HepG2 (cell line): ENCODE results near the gene PNRC1. TPM values are rescaled to one million over a fixed set of nuclear protein-coding genes. Genes with fewer than 3 reads are reported as not detected.

Source experiments
- ADNP ChIP-seq: sonication (generic); formaldehyde crosslinking; IDR thresholded peaks from 2 replicates; pipeline ENCODE4 v1.4.0; 2020; ENCODE audit warnings: missing genetic modification reagents
- ERF ChIP-seq: IDR thresholded peaks from 2 replicates; pipeline ENCODE4 v1.6.1; 2018; ENCODE audit warnings: missing biosample characterization, missing genetic modification reagents
- MAZ ChIP-seq, 2 experiments: sonication (generic) in 1 of 2; formaldehyde crosslinking in 1 of 2; IDR thresholded peaks; 2 replicates each; pipeline versions ENCODE4 v1.5.0 to v1.6.1; 2012 to 2020; ENCODE audit warnings: low read depth in 2 of 2, mild to moderate bottlenecking in 2 of 2, borderline replicate concordance in 1 of 2, improper control_type of control experiment in 1 of 2, low read length in 1 of 2, missing genetic modification reagents in 1 of 2, moderate library complexity in 1 of 2
- NCOA1 ChIP-seq: sonication (generic); formaldehyde crosslinking; IDR thresholded peaks from 2 replicates; pipeline ENCODE4 v1.9.0; 2021; ENCODE audit warnings: missing genetic modification reagents
- SPEN ChIP-seq: sonication (generic); formaldehyde crosslinking; IDR thresholded peaks from 2 replicates; pipeline ENCODE4 v1.5.1; 2020; ENCODE audit warnings: low read depth, mild to moderate bottlenecking, missing genetic modification reagents
- TAF15 ChIP-seq: fragments of 200-400 bp; formaldehyde crosslinking; IDR thresholded peaks from one replicate; pipeline ENCODE4 v1.6.1; 2018; ENCODE audit warnings: mild to moderate bottlenecking, low read depth, low read length; ENCODE audit not compliant: poor library complexity, severe bottlenecking
- TOPORS ChIP-seq: sonication (generic); formaldehyde crosslinking; IDR thresholded peaks from 2 replicates; pipeline ENCODE4 v1.8.0; 2023; ENCODE audit warnings: mild to moderate bottlenecking, missing genetic modification reagents
- ZFP36L1 ChIP-seq: sonication (generic); formaldehyde crosslinking; IDR thresholded peaks from 2 replicates; pipeline ENCODE4 v1.8.0; 2022; ENCODE audit warnings: mild to moderate bottlenecking, missing genetic modification reagents, moderate library complexity
- ZNF484 ChIP-seq: sonication (generic); formaldehyde crosslinking; IDR thresholded peaks from 2 replicates; pipeline ENCODE4 v1.5.1; 2020; ENCODE audit warnings: mild to moderate bottlenecking, low read depth, missing genetic modification reagents, borderline replicate concordance
- ZNF564 ChIP-seq: sonication (generic); formaldehyde crosslinking; IDR thresholded peaks from 2 replicates; pipeline ENCODE4 v1.8.1; 2023; ENCODE audit warnings: mild to moderate bottlenecking, missing genetic modification reagents
- ZNF644 ChIP-seq: IDR thresholded peaks from 2 replicates; pipeline ENCODE4 v1.6.1; 2016; ENCODE audit warnings: low read depth
- ZNF792 ChIP-seq: IDR thresholded peaks from 2 replicates; pipeline ENCODE4 v1.6.1; 2016
- polyA plus RNA-seq, 8 experiments: library from polyadenylated mRNA; depleted of rRNA in 3 of 8; stranded (reverse) in 7 of 8; unstranded in 1 of 8; fragments of >200 nt; fragmentation: Illumina TruSeq in 4 of 8; extraction: Trizol in 4 of 8; gene quantifications; 2 replicates each; pipeline versions ENCODE4 v1.2.1 to v1.2.3, GENCODE V29; 2011 to 2016; ENCODE audit warnings: low read depth in 4 of 8, missing spikeins in 1 of 8, mixed read lengths in 1 of 8; ENCODE audit not compliant: insufficient read depth in 1 of 8
- total RNA-seq, 5 experiments: library from RNA; depleted of rRNA; stranded (reverse); fragments of >200 nt; fragmentation: Illumina TruSeq; extraction: Trizol; gene quantifications; 2 replicates each; pipeline ENCODE4 v1.2.3, GENCODE V29; 2016; ENCODE audit warnings: low read depth in 1 of 5
- TF ChIP-seq, protein P1 (sequence below): sonication (generic); formaldehyde crosslinking; IDR thresholded peaks from 2 replicates; pipeline ENCODE4 v1.4.0; 2020; ENCODE audit warnings: missing genetic modification reagents
- TF ChIP-seq, protein P2 (sequence below): sonication (generic); formaldehyde crosslinking; IDR thresholded peaks from 2 replicates; pipeline ENCODE4 v1.4.0; 2020; ENCODE audit warnings: mild to moderate bottlenecking, missing genetic modification reagents
- TF ChIP-seq, protein P3 (sequence below): sonication (generic); formaldehyde crosslinking; IDR thresholded peaks from 2 replicates; pipeline ENCODE4 v1.4.0; 2020; ENCODE audit warnings: missing genetic modification reagents
- TF ChIP-seq, protein P4 (sequence below): sonication (generic); formaldehyde crosslinking; conservative IDR thresholded peaks from 2 replicates; pipeline ENCODE4 v1.8.0; 2022; ENCODE audit warnings: mild to moderate bottlenecking, moderate library complexity, missing genetic modification reagents
- TF ChIP-seq, protein P5 (sequence below): sonication (generic); formaldehyde crosslinking; IDR thresholded peaks from 2 replicates; pipeline ENCODE4 v1.4.0; 2020; ENCODE audit warnings: missing genetic modification reagents
- TF ChIP-seq, protein P6 (sequence below): sonication (generic); formaldehyde crosslinking; IDR thresholded peaks from 2 replicates; pipeline ENCODE4 v1.5.0; 2020; ENCODE audit warnings: missing genetic modification reagents
- TF ChIP-seq, protein P7 (sequence below): IDR thresholded peaks from 2 replicates; pipeline ENCODE4 v1.6.1; 2016; ENCODE audit warnings: missing genetic modification reagents, missing compliant biosample characterization

PNRC1 gene
- total and polyA plus RNA-seq, 2 of the 13 experiments (the other 11 are each of a cell fraction or from before 2014, with no cell fraction given) = 17.6 to 36.0 TPM

DNA sequence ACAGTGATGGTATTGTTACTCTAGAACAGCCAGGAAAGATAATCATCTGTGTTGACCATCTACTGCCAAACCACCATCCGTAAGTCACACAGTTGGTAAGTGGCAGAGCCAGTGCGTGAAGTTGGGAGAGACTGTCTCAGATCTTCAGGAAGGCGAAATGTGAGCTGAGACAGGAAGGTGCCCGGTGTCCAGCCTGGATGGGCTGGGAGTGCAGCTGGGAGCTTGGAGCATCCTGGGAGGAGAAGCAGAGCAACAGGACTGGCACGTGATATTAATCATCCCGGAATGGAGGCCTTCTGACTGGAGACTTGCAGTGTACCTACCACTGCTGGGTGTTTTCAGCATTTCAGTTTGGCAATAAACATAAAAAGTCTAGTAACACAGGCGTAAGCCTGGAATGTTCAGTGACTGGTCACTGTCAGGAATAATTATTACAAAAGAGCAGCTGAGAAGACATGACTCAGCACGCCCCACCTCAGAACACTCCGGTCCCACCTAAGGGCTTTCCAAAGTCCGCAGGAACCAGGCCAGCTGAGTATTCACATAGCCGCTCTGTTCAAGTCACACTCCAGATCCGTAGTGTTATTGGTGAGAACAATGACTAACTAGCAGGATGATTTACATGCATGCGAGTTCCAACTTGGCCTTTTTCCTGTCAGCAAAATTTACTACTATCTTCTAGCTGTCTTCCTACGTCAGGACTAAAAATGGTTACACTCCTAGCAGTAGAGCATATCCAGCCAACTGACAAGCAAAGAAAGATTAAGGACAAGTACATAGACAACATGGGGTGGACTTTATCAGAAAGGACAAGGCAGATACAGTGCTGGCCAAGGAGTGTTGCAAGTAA, 45.1 kb upstream of the PNRC1 start (continued):
- TF ChIP-seq, protein P1, sequence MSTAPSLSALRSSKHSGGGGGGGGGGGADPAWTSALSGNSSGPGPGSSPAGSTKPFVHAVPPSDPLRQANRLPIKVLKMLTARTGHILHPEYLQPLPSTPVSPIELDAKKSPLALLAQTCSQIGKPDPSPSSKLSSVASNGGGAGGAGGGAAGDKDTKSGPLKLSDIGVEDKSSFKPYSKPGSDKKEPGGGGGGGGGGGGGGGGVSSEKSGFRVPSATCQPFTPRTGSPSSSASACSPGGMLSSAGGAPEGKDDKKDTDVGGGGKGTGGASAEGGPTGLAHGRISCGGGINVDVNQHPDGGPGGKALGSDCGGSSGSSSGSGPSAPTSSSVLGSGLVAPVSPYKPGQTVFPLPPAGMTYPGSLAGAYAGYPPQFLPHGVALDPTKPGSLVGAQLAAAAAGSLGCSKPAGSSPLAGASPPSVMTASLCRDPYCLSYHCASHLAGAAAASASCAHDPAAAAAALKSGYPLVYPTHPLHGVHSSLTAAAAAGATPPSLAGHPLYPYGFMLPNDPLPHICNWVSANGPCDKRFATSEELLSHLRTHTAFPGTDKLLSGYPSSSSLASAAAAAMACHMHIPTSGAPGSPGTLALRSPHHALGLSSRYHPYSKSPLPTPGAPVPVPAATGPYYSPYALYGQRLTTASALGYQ (CRISPR knock-in tag) = no peak
- TF ChIP-seq MAZ (IDR thresholded peaks at IDR 0.05; ENCODE audit: borderline replicate concordance, low read depth, low read length) (no peak), MAZ (CRISPR knock-in tag; IDR thresholded peaks at IDR 0.05; ENCODE audit: low read depth) (no peak), SPEN (CRISPR knock-in tag) (no peak), ZNF484 (CRISPR knock-in tag) (no peak), ZNF644 (CRISPR knock-in tag) (0 out of 2 replicates have a peak, but pooled peaks have one; percentile 12), TOPORS (no peak), ZNF564 (CRISPR knock-in tag) (no peak), ZFP36L1 (CRISPR knock-in tag) (no peak), ERF (CRISPR knock-in tag) (0 out of 2 replicates have a peak, but pooled peaks have one; percentile 23), NCOA1 (CRISPR knock-in tag) (no peak), ZNF792 (0 out of 2 replicates have a peak, but pooled peaks have one; percentile 29), ADNP (no peak), TAF15 (no peak)
- TF ChIP-seq, protein P2, sequence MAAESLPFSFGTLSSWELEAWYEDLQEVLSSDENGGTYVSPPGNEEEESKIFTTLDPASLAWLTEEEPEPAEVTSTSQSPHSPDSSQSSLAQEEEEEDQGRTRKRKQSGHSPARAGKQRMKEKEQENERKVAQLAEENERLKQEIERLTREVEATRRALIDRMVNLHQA (CRISPR knock-in tag) = no peak
- TF ChIP-seq, protein P3, sequence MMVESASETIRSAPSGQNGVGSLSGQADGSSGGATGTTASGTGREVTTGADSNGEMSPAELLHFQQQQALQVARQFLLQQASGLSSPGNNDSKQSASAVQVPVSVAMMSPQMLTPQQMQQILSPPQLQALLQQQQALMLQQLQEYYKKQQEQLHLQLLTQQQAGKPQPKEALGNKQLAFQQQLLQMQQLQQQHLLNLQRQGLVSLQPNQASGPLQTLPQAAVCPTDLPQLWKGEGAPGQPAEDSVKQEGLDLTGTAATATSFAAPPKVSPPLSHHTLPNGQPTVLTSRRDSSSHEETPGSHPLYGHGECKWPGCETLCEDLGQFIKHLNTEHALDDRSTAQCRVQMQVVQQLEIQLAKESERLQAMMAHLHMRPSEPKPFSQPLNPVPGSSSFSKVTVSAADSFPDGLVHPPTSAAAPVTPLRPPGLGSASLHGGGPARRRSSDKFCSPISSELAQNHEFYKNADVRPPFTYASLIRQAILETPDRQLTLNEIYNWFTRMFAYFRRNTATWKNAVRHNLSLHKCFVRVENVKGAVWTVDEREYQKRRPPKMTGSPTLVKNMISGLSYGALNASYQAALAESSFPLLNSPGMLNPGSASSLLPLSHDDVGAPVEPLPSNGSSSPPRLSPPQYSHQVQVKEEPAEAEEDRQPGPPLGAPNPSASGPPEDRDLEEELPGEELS = 0 out of 2 replicates have a peak, but pooled peaks have one; percentile 9
- TF ChIP-seq, protein P4, sequence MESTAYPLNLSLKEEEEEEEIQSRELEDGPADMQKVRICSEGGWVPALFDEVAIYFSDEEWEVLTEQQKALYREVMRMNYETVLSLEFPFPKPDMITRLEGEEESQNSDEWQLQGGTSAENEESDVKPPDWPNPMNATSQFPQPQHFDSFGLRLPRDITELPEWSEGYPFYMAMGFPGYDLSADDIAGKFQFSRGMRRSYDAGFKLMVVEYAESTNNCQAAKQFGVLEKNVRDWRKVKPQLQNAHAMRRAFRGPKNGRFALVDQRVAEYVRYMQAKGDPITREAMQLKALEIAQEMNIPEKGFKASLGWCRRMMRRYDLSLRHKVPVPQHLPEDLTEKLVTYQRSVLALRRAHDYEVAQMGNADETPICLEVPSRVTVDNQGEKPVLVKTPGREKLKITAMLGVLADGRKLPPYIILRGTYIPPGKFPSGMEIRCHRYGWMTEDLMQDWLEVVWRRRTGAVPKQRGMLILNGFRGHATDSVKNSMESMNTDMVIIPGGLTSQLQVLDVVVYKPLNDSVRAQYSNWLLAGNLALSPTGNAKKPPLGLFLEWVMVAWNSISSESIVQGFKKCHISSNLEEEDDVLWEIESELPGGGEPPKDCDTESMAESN = no peak
- TF ChIP-seq, protein P5, sequence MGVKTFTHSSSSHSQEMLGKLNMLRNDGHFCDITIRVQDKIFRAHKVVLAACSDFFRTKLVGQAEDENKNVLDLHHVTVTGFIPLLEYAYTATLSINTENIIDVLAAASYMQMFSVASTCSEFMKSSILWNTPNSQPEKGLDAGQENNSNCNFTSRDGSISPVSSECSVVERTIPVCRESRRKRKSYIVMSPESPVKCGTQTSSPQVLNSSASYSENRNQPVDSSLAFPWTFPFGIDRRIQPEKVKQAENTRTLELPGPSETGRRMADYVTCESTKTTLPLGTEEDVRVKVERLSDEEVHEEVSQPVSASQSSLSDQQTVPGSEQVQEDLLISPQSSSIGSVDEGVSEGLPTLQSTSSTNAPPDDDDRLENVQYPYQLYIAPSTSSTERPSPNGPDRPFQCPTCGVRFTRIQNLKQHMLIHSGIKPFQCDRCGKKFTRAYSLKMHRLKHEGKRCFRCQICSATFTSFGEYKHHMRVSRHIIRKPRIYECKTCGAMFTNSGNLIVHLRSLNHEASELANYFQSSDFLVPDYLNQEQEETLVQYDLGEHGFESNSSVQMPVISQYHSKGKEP = no peak
- TF ChIP-seq, protein P6, sequence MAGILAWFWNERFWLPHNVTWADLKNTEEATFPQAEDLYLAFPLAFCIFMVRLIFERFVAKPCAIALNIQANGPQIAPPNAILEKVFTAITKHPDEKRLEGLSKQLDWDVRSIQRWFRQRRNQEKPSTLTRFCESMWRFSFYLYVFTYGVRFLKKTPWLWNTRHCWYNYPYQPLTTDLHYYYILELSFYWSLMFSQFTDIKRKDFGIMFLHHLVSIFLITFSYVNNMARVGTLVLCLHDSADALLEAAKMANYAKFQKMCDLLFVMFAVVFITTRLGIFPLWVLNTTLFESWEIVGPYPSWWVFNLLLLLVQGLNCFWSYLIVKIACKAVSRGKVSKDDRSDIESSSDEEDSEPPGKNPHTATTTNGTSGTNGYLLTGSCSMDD (CRISPR knock-in tag) = no peak
- TF ChIP-seq, protein P7, sequence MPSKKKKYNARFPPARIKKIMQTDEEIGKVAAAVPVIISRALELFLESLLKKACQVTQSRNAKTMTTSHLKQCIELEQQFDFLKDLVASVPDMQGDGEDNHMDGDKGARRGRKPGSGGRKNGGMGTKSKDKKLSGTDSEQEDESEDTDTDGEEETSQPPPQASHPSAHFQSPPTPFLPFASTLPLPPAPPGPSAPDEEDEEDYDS (CRISPR knock-in tag) = no peak
